Cardiac septum (tissue), 1 donor: ENCODE data around the gene ITGA2. TPM values are rescaled to one million over a fixed set of nuclear protein-coding genes. Genes with fewer than 3 reads are reported as not detected.

ENCODE experiments used
- DNase-seq: peaks from one replicate; pipeline ENCODE4 v3.0.0-alpha.2; 2020; ENCODE audit warnings: low spot score
- intact Hi-C: fragments of 100-400 bp; cut with DNase I; formaldehyde crosslinking; loops from one replicate; pipeline ENCODE4 v1.14.0; 2022
- total RNA-seq: library from RNA; stranded (reverse); fragmentation: NEBNext Ultra II Directional; extraction: Animal tissue kit (Norgen Biotek cat#: 25700); gene quantifications from one replicate; pipeline ENCODE4 v1.2.1, GENCODE V29; 2021
- donor health status: DM: no; HTN: no; CAD: no.

ITGA2 gene
- total RNA-seq, 1 donor from 2014 or later = 1.4 TPM

GRCh38 chr5:53120165-53120564 is 131.0 kb downstream of the ITGA2 start:
- no peak for DNase-seq
- intact Hi-C loops = no loop called here

- DNase-seq = no peak
- intact Hi-C loops = no loop called here
Measured at GRCh38 chr5:53123702-53124101, 134.6 kb downstream of the ITGA2 start.

DNA sequence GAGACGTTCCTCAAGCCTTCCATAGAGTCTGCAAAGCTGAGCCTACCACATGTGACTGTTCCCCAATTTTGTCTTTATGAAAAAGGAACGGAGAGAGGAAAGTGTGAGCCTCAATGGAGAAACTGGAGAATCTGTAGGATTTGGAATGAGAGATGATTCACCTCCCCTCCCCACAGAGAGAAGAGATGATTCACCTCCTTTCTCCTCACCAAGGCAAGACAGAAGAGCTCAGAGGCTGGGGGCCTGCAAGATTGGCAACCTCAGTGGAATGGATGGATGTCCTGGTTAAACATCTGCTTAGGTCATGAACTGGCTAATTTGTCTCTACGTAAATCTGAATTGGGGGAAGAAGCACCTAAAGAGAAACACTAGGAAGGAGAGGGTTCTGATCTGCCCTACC is 137.4 kb downstream of the ITGA2 start:
- intact Hi-C loops = no loop called here
- DNase-seq = no peak

GRCh38 chr5:53127107-53127506 is 138.0 kb downstream of the ITGA2 start:
- intact Hi-C loops = no loop called here
- no peak for DNase-seq

GRCh38 chr5:53128481-53128880 is 139.3 kb downstream of the ITGA2 start:
- intact Hi-C loops = no loop called here
- DNase-seq = no peak

DNA sequence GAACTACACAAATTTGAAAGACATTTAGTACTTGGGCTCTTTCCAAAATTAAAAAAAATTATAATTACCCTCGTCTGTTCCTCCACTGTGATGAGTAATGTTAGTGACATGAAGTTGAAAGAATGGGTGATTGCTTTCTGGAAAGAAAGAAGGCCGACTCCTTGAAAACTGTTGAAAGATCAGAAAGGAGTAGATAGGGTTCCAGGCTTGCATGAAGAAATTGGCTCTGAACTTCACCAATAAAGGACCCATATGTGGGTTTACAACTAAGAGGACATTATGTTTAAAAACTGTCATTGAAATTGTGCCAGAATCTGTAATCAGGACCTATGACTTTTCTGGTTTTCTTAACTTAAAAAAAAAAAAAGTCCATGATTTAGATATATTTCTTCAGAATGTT is 141.1 kb downstream of the ITGA2 start:
- intact Hi-C loops = no loop called here
- no peak for DNase-seq

- no peak for DNase-seq
Measured at GRCh38 chr5:53133020-53133419, 143.9 kb downstream of the ITGA2 start.

More at GRCh38 chr5:53133020-53133419, 143.9 kb downstream of the ITGA2 start:
- intact Hi-C loops = no loop called here

Other genes with a start within 250 kb of the ITGA2 start
- 40.3 TPM for gene ITGA1, start 201.4 kb upstream of the ITGA2 start, total RNA-seq
- 29.3 TPM for gene PELO, start 201.4 kb upstream of the ITGA2 start, total RNA-seq
- gene MOCS2, start 120.4 kb downstream of the ITGA2 start, total RNA-seq = 64.4 TPM